ENCODE data around the gene C11orf91.

The C11orf91 gene

DNA sequence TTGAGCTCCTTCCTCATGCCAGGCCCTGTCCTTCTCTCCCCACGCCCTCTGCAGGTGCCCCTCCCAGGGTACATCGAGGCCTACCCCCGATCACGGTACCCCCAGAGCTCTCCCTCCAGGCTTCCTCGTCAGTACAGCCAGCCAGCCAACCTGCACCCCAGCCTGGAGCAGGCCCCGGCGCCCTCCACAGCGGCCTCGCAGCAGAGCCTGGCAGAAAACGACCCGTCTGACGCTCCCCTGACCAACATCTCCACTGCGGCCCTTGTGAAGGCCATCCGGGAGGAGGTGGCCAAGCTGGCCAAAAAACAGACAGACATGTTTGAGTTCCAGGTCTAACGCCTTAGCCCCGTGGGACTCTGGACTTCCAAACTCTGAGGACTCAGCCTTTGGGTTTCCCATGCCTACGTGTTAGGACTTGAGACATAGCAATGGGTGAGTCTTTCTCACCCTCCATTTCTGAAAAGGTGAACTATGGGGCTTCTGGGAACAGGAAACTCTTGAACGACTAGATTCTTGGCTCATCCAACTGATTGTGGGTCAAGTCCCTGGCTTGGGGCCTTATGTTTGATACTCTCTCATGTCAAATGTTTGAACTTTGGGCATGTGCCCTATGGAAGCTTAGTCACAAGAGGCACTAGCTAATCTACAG is 32.7 kb downstream of the C11orf91 start:
- no peaks in the 10 kb centered on the region for H3F3A ChIP-seq (ENCODE audit: low read depth)
- no peak overlapping the region for H3K9ac ChIP-seq (ENCODE audit: low read depth, low read length, poor library complexity, severe bottlenecking)
- TF ChIP-seq, protein P1, sequence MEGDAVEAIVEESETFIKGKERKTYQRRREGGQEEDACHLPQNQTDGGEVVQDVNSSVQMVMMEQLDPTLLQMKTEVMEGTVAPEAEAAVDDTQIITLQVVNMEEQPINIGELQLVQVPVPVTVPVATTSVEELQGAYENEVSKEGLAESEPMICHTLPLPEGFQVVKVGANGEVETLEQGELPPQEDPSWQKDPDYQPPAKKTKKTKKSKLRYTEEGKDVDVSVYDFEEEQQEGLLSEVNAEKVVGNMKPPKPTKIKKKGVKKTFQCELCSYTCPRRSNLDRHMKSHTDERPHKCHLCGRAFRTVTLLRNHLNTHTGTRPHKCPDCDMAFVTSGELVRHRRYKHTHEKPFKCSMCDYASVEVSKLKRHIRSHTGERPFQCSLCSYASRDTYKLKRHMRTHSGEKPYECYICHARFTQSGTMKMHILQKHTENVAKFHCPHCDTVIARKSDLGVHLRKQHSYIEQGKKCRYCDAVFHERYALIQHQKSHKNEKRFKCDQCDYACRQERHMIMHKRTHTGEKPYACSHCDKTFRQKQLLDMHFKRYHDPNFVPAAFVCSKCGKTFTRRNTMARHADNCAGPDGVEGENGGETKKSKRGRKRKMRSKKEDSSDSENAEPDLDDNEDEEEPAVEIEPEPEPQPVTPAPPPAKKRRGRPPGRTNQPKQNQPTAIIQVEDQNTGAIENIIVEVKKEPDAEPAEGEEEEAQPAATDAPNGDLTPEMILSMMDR (conservative IDR thresholded peaks at IDR 0.05; ENCODE audit: low read length) = no peak
- no peak for TF ChIP-seq EZH2phosphoT487 (IDR thresholded peaks at IDR 0.05; ENCODE audit: borderline replicate concordance)

DNA sequence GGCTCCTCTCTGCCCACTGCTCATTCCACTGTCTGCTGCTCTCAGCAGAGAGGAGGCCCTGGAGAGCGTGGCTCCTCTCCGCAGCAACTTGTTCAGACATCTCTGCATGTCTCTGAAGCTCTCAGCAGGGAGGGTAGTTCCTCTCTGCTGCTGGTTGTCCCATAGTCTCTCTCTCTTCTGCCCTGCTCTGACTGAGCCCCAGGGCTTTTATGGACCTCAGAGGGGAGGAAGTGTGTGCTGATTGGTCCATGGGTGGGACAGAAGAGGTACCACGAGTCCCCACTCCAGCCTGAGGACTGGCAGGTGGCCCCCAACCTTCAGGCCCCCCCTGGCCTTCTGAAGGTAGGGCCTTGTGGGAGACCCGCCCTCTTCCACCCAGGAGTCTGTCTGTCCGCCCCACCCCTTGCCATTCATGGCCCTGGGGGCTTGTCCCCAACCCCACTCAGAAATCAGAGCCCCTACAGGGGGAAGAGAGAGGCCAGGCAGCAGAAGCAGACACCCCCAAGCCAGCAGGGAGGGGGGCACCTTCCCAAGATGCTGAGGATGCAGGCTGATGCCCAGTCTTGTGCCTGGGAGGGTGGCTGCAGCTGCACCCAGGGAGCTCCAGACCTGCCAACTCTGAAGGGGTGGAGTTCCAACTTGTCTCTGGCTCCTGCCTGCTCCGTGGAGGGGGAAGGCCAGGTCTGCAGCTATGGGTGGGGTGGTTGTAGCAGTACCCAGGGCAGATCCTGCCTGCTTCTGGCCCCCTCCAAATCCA is 35.1 kb downstream of the C11orf91 start:
- Histone ChIP-seq H3K4me2 (ENCODE audit: low read depth, low read length, poor library complexity, severe bottlenecking) (no peak overlapping the region), H4K20me1 (ENCODE audit: insufficient read depth, low read length, poor library complexity, severe bottlenecking) (no peaks in the 10 kb centered on the region), H3K36me3 (ENCODE audit: insufficient read depth, low read length) (no peaks in the 10 kb centered on the region), H3K79me2 (ENCODE audit: insufficient read depth, low read length) (no peaks in the 10 kb centered on the region), H3K27me3 (ENCODE audit: insufficient read depth, low read length, poor library complexity, severe bottlenecking) (no peaks in the 10 kb centered on the region), H3K9me2 (replicated peaks; ENCODE audit: low read depth, low read length) (no peaks in the 10 kb centered on the region), H3K4me3 (ENCODE audit: low read length, poor library complexity, severe bottlenecking) (no peak overlapping the region), H3K9ac (ENCODE audit: low read depth, low read length, poor library complexity, severe bottlenecking) (no peak overlapping the region), H2AFZ (ENCODE audit: low read length) (no peak overlapping the region), H3K9me3 (ENCODE audit: insufficient read depth, low read depth, low read length) (no peaks in the 10 kb centered on the region), H3K4me1 (ENCODE audit: insufficient read depth, low read length, poor library complexity, severe bottlenecking) (no peaks in the 10 kb centered on the region), H3F3A (ENCODE audit: low read depth) (no peaks in the 10 kb centered on the region)
- TF ChIP-seq, protein P1 (conservative IDR thresholded peaks at IDR 0.05; ENCODE audit: low read length) = no peak
- no peak for TF ChIP-seq EZH2phosphoT487 (IDR thresholded peaks at IDR 0.05; ENCODE audit: borderline replicate concordance)

More for the DNA sequence above, 32.7 kb downstream of the C11orf91 start:
- no peaks in the 10 kb centered on the region for H4K20me1 ChIP-seq (ENCODE audit: insufficient read depth, low read length, poor library complexity, severe bottlenecking)
- no peaks in the 10 kb centered on the region for H3K9me2 ChIP-seq (replicated peaks; ENCODE audit: low read depth, low read length)
- H3K4me3 ChIP-seq (ENCODE audit: low read length, poor library complexity, severe bottlenecking) = no peak overlapping the region
- H3K36me3 ChIP-seq (ENCODE audit: insufficient read depth, low read length) = no peaks in the 10 kb centered on the region
- H3K27me3 ChIP-seq (ENCODE audit: insufficient read depth, low read length, poor library complexity, severe bottlenecking) = no peaks in the 10 kb centered on the region
- H3K4me2 ChIP-seq (ENCODE audit: low read depth, low read length, poor library complexity, severe bottlenecking) = no peak overlapping the region
- no peaks in the 10 kb centered on the region for H3K4me1 ChIP-seq (ENCODE audit: insufficient read depth, low read length, poor library complexity, severe bottlenecking)
- no peak overlapping the region for H2AFZ ChIP-seq (ENCODE audit: low read length)
- no peaks in the 10 kb centered on the region for H3K9me3 ChIP-seq (ENCODE audit: insufficient read depth, low read depth, low read length)
- H3K79me2 ChIP-seq (ENCODE audit: insufficient read depth, low read length) = no peaks in the 10 kb centered on the region

DNA sequence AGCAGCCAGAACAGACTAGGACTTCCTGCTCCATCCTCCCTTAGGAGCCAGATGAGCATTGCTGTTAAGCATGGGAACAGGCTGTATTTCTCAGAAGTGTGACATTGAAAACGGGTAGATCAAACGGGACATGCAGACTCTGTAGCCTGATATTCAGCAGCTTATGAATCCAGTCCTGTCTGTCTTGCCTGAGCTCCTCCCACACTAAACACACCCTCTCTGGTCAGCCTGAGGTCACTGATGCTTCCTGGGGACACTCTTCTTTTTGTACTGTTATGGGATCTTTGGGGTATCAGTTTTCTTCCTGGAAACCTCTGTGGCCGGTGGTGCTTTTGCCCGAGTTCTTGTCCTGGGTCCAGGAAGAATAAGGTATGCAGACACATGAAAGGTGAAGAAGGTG is 35.8 kb downstream of the C11orf91 start:
- TF ChIP-seq, protein P1 (conservative IDR thresholded peaks at IDR 0.05; ENCODE audit: low read length) = no peak
- Histone ChIP-seq H3K9ac (ENCODE audit: low read depth, low read length, poor library complexity, severe bottlenecking) (no peak overlapping the region), H3F3A (ENCODE audit: low read depth) (no peaks in the 10 kb centered on the region), H3K79me2 (ENCODE audit: insufficient read depth, low read length) (no peaks in the 10 kb centered on the region), H3K36me3 (ENCODE audit: insufficient read depth, low read length) (no peaks in the 10 kb centered on the region), H3K9me3 (ENCODE audit: insufficient read depth, low read depth, low read length) (no peaks in the 10 kb centered on the region), H3K4me1 (ENCODE audit: insufficient read depth, low read length, poor library complexity, severe bottlenecking) (no peaks in the 10 kb centered on the region), H3K27me3 (ENCODE audit: insufficient read depth, low read length, poor library complexity, severe bottlenecking) (no peaks in the 10 kb centered on the region), H2AFZ (ENCODE audit: low read length) (no peak overlapping the region), H3K9me2 (replicated peaks; ENCODE audit: low read depth, low read length) (no peaks in the 10 kb centered on the region), H4K20me1 (ENCODE audit: insufficient read depth, low read length, poor library complexity, severe bottlenecking) (no peaks in the 10 kb centered on the region), H3K4me2 (ENCODE audit: low read depth, low read length, poor library complexity, severe bottlenecking) (no peak overlapping the region), H3K4me3 (ENCODE audit: low read length, poor library complexity, severe bottlenecking) (no peak overlapping the region)

All from Loucy (cell line).